ENCODE data around the gene CXCL11.

GRCh38 chr4:76024065-76024464, 11.8 kb downstream of the CXCL11 start:
- TF ChIP-seq EZH2 (IDR thresholded peaks at IDR 0.05; ENCODE audit: low read depth), result no peak
- TF ChIP-seq CTCF (conservative IDR thresholded peaks at IDR 0.05), result no peak
